Endothelial cell of umbilical vein (primary cell): ENCODE measurements around the gene CPNE7. TPM values are rescaled to one million over a fixed set of nuclear protein-coding genes. Genes with fewer than 3 reads are reported as not detected.

Experiments used
- BruUV-seq: library from RNA; stranded (reverse); fragments of 400-500 nt; replicated peaks from 2 replicates; lab custom pipeline; 2021; lab: Mats Ljungman, UMichigan
- CTCF ChIA-PET: fragments of 300-600, 350-600 bp; sonication (Branson Sonifier 250); formaldehyde crosslinking; loops from one replicate; lab custom pipeline; 2021; ENCODE audit warnings: antibody characterized with exemption, inconsistent platforms; lab: Charles Lee
- POLR2A ChIA-PET: fragments of 300-600, 350-600 bp; sonication (Branson Sonifier 250); formaldehyde crosslinking; loops from one replicate; lab custom pipeline; 2021; ENCODE audit warnings: antibody characterized with exemption, inconsistent platforms; lab: Charles Lee
- DNase-seq: peaks from one replicate; pipeline ENCODE4 v3.0.0-alpha.2; 2011; ENCODE audit warnings: low read depth, low spot score
- FAIRE-seq: peaks from 2 replicates; lab custom pipeline; 2011; peaks lifted over from hg19 to GRCh38; lab: Jason Lieb, UNC
- H2AFZ ChIP-seq: 2 replicates; pipeline ENCODE4 v1.6.0; 2012; ENCODE audit warnings: low read depth, low read length, control low read depth, inconsistent platforms
- H3K27ac ChIP-seq: 2 replicates; pipeline ENCODE4 v1.5.1; 2011; ENCODE audit warnings: low read depth, mild to moderate bottlenecking, control low read depth, low read length, moderate library complexity; ENCODE audit not compliant: insufficient read depth
- H3K27me3 ChIP-seq, 2 experiments: 2 replicates each; pipeline versions ENCODE4 v1.6.0 to v1.6.1; 2011; ENCODE audit warnings: low read length in 2 of 2, mixed read lengths in 1 of 2; ENCODE audit not compliant: control insufficient read depth in 2 of 2, insufficient read depth in 2 of 2
- H3K36me3 ChIP-seq, 2 experiments: 2 replicates in 1 of 2; 3 replicates in 1 of 2; pipeline ENCODE4 v1.5.1; 2011; ENCODE audit warnings: low read length in 2 of 2, mild to moderate bottlenecking in 1 of 2, moderate library complexity in 1 of 2; ENCODE audit not compliant: control insufficient read depth in 2 of 2, insufficient read depth in 2 of 2; ENCODE audit errors: extremely low read depth in 1 of 2
- H3K4me1 ChIP-seq: 3 replicates; pipeline ENCODE4 v1.5.1; 2011; ENCODE audit warnings: mild to moderate bottlenecking, low read length; ENCODE audit not compliant: control insufficient read depth, insufficient read depth; ENCODE audit errors: extremely low read depth
- H3K4me2 ChIP-seq: 2 replicates; pipeline ENCODE4 v1.6.1; 2011; ENCODE audit warnings: low read length, control low read depth, mixed read lengths; ENCODE audit not compliant: insufficient read depth
- H3K4me3 ChIP-seq, 3 experiments: fragments of 200-600 bp in 1 of 3; sonication (generic), shearing (Covaris generic) in 1 of 3; replicated peaks in 1 of 3; 2 replicates each; pipeline ENCODE4 v1.5.1; 2011 to 2016; ENCODE audit warnings: control low read depth in 3 of 3, low read length in 3 of 3, mild to moderate bottlenecking in 2 of 3, inconsistent platforms in 1 of 3, low read depth in 1 of 3, moderate library complexity in 1 of 3; ENCODE audit not compliant: insufficient read depth in 1 of 3
- H3K79me2 ChIP-seq: 2 replicates; pipeline ENCODE4 v1.6.0; 2012; ENCODE audit warnings: low read length, inconsistent platforms; ENCODE audit not compliant: control insufficient read depth, insufficient read depth
- H3K9ac ChIP-seq: replicated peaks from 2 replicates; pipeline ENCODE3; 2011; ENCODE audit warnings: low read length, control low read depth; ENCODE audit not compliant: insufficient read depth; ENCODE audit errors: extremely low read depth
- H3K9me1 ChIP-seq: replicated peaks from 3 replicates; pipeline ENCODE4 v1.6.0; 2011; ENCODE audit warnings: mild to moderate bottlenecking, low read length; ENCODE audit not compliant: control insufficient read depth, insufficient read depth; ENCODE audit errors: extremely low read depth
- H3K9me3 ChIP-seq: replicated peaks from 2 replicates; pipeline ENCODE4 v1.5.1; 2012; ENCODE audit warnings: low read length, inconsistent platforms; ENCODE audit not compliant: control insufficient read depth, insufficient read depth
- H4K20me1 ChIP-seq: replicated peaks from 2 replicates; pipeline ENCODE3; 2011; ENCODE audit warnings: mild to moderate bottlenecking, low read length; ENCODE audit not compliant: control insufficient read depth, insufficient read depth; ENCODE audit errors: extremely low read depth
- EZH2 ChIP-seq: IDR thresholded peaks from 2 replicates; pipeline ENCODE4 v1.6.1; 2012; ENCODE audit warnings: borderline replicate concordance, low read depth, mild to moderate bottlenecking, moderate library complexity, low read length, inconsistent platforms; ENCODE audit not compliant: severe bottlenecking
- FOS ChIP-seq: IDR thresholded peaks from 2 replicates; pipeline ENCODE4 v1.6.1; 2011; ENCODE audit warnings: mild to moderate bottlenecking, low read length, moderate library complexity, borderline replicate concordance; ENCODE audit not compliant: insufficient read depth
- GATA2 ChIP-seq: IDR thresholded peaks from 2 replicates; pipeline ENCODE4 v1.7.0; 2011; ENCODE audit warnings: low read depth, mild to moderate bottlenecking, moderate library complexity, mixed read lengths, low read length; ENCODE audit not compliant: insufficient read length, insufficient read depth
- JUN ChIP-seq: IDR thresholded peaks from 2 replicates; pipeline ENCODE4 v1.6.1; 2011; ENCODE audit warnings: borderline replicate concordance, low read depth; ENCODE audit not compliant: insufficient read length, insufficient read depth
- MYC ChIP-seq: IDR thresholded peaks from one replicate; pipeline ENCODE4 v1.6.1; 2011; ENCODE audit warnings: mild to moderate bottlenecking, low read depth, low read length
- POLR2A ChIP-seq: IDR thresholded peaks from 2 replicates; pipeline ENCODE4 v1.6.1; 2012; ENCODE audit warnings: low read depth, mild to moderate bottlenecking, control low read depth, low read length
- POLR2AphosphoS5 ChIP-seq: IDR thresholded peaks from 2 replicates; pipeline ENCODE4 v1.6.1; 2012; ENCODE audit warnings: low read depth, mild to moderate bottlenecking, control low read depth, low read length, moderate library complexity; ENCODE audit not compliant: insufficient read depth
- dilution Hi-C: fragments of 300-500 bp; cut with MboI; formaldehyde crosslinking; loops from one replicate; pipeline ENCODE4 v1.15.0; 2019; ENCODE audit warnings: low sequenced_read_pairs; ENCODE audit not compliant: extremely low pct_ligation_motif_present
- intact Hi-C: fragments of 100-400 bp; cut with micrococcal nuclease; formaldehyde crosslinking; loops from one replicate; pipeline ENCODE4 v1.10.0; 2022
- polyA plus RNA-seq, 4 experiments: library from polyadenylated mRNA; depleted of rRNA in 3 of 4; stranded (reverse) in 3 of 4; unstranded in 1 of 4; fragments of >200 nt; gene quantifications; 2 replicates each; pipeline versions ENCODE4 v1.2.1 to v1.2.3, GENCODE V29; 2011 to 2012; ENCODE audit warnings: missing spikeins in 1 of 4
- total RNA-seq: library from RNA; stranded (reverse); gene quantifications from 2 replicates; pipeline ENCODE4 v1.2.3, GENCODE V29; 2021
- TF ChIP-seq, protein P1 (sequence below): IDR thresholded peaks from 2 replicates; pipeline ENCODE4 v1.6.1; 2011; ENCODE audit not compliant: insufficient read depth, insufficient read length
- TF ChIP-seq, protein P2 (sequence below), 2 donors: IDR thresholded peaks; 1 replicate in 1 of 2; 2 replicates in 1 of 2; pipeline ENCODE4 v1.5.1; 2011; ENCODE audit warnings: low read length in 2 of 2, mild to moderate bottlenecking in 2 of 2, moderate library complexity in 2 of 2, control low read depth in 1 of 2, inconsistent platforms in 1 of 2, low read depth in 1 of 2; ENCODE audit not compliant: insufficient read depth in 1 of 2; ENCODE audit errors: extremely low read depth in 1 of 2

The CPNE7 gene
- total and polyA plus RNA-seq, 2 donors (not counting 3 experiments of a cell fraction or from before 2014, with no cell fraction given): 2.0 to 5.9 TPM

DNA sequence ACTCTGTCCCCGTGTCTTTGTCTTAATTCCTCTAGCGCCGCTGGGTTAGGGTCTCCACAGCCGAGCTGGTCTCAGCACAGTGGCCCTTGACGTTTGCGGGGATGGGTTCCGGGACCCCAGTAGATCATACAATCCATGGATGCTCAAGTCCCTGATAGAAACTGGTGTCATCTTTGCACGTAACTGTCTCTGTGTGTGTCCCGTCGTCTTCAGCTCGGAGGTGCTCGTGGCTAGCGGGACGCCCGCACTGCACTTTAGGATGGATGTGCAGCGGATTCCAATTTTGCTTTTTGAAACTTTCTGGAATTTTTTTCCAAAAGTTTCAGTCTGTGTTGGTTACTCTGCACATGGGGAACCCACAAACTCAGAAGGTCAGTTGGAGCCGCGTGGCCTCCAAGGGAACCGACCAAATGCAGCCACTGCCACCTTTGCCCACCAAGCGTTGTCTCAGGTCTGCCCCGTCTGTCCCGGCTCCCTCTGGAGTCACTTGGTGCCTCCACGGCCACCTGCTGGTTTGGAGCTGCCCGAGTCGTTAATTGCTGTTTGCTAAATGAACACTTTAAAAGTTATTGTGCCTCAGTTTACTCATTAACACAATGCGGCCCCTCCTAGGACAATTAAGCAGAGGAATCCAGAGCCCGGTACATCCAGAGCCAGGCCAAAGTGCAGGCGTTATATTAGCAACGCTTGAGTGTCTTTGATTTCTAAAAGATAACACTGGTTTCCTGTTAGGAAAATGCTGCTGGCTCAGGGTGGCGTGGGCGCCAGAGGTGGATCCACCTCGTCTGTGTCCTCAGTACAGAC is 32.6 kb downstream of the CPNE7 start:
- H3K27ac ChIP-seq: no peak overlapping the region
- H3K27me3 ChIP-seq: no peaks in the 10 kb centered on the region
- H3K36me3 ChIP-seq: no peaks in the 10 kb centered on the region
- no peak overlapping the region for H2AFZ ChIP-seq
- dilution Hi-C loops: no loop called here
- intact Hi-C loops: no loop called here
- H3K9me3 ChIP-seq: no peaks in the 10 kb centered on the region
- no peak overlapping the region for H3K4me2 ChIP-seq
- FAIRE-seq (no peak), DNase-seq (no peak)
- BruUV-seq: no TSS peak
- no peak overlapping the region for H3K4me3 ChIP-seq
- H4K20me1 ChIP-seq: no peaks in the 10 kb centered on the region
- no peaks in the 10 kb centered on the region for H3K9me1 ChIP-seq
- no peak for TF ChIP-seq FOS
- TF ChIP-seq GATA2: no peak
- TF ChIP-seq POLR2A: no peak
- no peak for TF ChIP-seq EZH2
- no peak for TF ChIP-seq JUN
- TF ChIP-seq, protein P1, sequence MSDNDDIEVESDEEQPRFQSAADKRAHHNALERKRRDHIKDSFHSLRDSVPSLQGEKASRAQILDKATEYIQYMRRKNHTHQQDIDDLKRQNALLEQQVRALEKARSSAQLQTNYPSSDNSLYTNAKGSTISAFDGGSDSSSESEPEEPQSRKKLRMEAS: no peak
- TF ChIP-seq, protein P2, sequence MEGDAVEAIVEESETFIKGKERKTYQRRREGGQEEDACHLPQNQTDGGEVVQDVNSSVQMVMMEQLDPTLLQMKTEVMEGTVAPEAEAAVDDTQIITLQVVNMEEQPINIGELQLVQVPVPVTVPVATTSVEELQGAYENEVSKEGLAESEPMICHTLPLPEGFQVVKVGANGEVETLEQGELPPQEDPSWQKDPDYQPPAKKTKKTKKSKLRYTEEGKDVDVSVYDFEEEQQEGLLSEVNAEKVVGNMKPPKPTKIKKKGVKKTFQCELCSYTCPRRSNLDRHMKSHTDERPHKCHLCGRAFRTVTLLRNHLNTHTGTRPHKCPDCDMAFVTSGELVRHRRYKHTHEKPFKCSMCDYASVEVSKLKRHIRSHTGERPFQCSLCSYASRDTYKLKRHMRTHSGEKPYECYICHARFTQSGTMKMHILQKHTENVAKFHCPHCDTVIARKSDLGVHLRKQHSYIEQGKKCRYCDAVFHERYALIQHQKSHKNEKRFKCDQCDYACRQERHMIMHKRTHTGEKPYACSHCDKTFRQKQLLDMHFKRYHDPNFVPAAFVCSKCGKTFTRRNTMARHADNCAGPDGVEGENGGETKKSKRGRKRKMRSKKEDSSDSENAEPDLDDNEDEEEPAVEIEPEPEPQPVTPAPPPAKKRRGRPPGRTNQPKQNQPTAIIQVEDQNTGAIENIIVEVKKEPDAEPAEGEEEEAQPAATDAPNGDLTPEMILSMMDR (IDR thresholded peaks at IDR 0.05; ENCODE audit: extremely low read depth in 1 of 2, insufficient read depth in 1 of 2, low read depth in 1 of 2, low read length in 2 of 2): no peak
- TF ChIP-seq MYC: no peak
- no peak for TF ChIP-seq POLR2AphosphoS5
- no peaks in the 10 kb centered on the region for H3K79me2 ChIP-seq
- ChIA-PET POLR2A (no interaction called here), CTCF (interaction anchor here (1.2 kb wide), 1 partner anchor 8 kb away, joined by 3 read pairs; no protein-coding TSS in a partner anchor)
- H3K9ac ChIP-seq: no peak overlapping the region
- H3K4me1 ChIP-seq: no peaks in the 10 kb centered on the region
